OCI-LY1 (cell line): ENCODE data around the gene NRSN2.

Experiments
- EZH2 ChIP-seq: fragments of 200-600 bp; sonication (generic), shearing (Covaris generic); IDR thresholded peaks from 2 replicates; pipeline ENCODE4 v1.8.0; 2017; ENCODE audit warnings: borderline replicate concordance, mixed run types, mild to moderate bottlenecking, antibody characterized with exemption, low read length, moderate library complexity, mixed read lengths
- TF ChIP-seq, protein P1 (sequence below): fragments of 200-600 bp; sonication (generic), shearing (Covaris generic); IDR thresholded peaks from 2 replicates; pipeline ENCODE4 v1.5.1; 2017; ENCODE audit warnings: mild to moderate bottlenecking, antibody characterized with exemption, low read length, moderate library complexity, mixed read lengths

DNA sequence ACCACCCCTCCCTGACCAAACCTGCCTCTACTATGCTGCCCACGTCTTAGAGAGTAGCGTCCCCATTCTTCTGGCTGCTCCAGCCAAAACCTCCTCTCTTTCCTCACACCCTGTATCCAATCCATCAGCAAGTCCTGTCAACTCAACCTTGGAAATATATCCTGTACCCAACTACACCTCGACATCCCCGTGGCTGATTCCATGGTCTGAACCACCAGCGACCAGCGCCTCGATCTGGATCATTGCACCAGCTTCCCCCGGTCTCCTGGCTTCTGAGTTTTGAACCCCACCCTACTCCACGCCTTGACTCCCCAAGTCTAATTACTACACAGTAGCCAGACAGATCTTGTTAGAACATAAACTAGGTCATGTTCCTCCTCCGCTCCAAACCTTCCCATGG is 9.8 kb downstream of the NRSN2 start:
- TF ChIP-seq, protein P1, sequence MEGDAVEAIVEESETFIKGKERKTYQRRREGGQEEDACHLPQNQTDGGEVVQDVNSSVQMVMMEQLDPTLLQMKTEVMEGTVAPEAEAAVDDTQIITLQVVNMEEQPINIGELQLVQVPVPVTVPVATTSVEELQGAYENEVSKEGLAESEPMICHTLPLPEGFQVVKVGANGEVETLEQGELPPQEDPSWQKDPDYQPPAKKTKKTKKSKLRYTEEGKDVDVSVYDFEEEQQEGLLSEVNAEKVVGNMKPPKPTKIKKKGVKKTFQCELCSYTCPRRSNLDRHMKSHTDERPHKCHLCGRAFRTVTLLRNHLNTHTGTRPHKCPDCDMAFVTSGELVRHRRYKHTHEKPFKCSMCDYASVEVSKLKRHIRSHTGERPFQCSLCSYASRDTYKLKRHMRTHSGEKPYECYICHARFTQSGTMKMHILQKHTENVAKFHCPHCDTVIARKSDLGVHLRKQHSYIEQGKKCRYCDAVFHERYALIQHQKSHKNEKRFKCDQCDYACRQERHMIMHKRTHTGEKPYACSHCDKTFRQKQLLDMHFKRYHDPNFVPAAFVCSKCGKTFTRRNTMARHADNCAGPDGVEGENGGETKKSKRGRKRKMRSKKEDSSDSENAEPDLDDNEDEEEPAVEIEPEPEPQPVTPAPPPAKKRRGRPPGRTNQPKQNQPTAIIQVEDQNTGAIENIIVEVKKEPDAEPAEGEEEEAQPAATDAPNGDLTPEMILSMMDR, result no peak
- no peak for TF ChIP-seq EZH2
